GM18868 (cell line): Measurements from ENCODE around the gene GUCA2B.

Experiments
- ATAC-seq: cut with Tn5 transposase; IDR thresholded peaks from one replicate; pipeline ENCODE4 v1.9.1; 2021; ENCODE audit warnings: mild to moderate bottlenecking, moderate library complexity; ENCODE audit not compliant: unreplicated experiment

Gene GUCA2B

DNA sequence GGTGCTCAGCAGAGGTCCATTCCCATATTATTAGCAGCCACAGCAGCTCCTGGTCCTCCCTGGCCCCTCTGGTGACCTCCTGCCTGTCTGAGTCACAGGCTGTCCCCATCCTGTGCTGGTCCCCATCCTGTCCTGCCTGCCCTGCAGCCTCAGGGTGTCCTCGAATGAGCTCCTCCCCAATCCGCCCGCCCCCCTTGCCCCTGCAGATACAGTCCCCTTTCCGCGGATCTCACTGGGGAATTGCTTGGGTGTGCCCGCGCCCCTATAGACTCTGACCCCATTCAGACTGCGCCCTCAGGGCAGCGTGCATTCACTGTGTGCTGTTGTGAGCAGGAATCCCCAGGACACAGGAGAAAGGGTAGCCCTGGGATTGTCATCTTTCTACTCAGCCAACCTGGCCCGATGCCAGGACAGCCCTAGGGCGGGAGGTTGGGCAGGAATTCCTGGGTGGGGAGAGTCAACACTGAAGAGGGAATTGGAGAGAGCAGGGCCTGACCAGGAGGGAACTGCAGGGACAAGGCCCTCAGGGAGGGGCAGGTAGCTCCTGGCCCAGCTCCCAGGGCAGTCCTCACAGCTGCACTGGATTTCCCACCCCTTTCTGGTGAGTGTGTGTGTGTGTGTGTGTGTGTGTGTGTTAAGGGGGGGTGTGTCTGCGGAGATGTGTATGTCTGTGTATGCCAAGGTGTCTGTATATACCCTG lies 12.5 kb downstream of the GUCA2B start:
- ATAC-seq = no peak

- no peak for ATAC-seq
These were observed 14.6 kb downstream of the GUCA2B start for GRCh38 chr1:42167611-42168390.

DNA sequence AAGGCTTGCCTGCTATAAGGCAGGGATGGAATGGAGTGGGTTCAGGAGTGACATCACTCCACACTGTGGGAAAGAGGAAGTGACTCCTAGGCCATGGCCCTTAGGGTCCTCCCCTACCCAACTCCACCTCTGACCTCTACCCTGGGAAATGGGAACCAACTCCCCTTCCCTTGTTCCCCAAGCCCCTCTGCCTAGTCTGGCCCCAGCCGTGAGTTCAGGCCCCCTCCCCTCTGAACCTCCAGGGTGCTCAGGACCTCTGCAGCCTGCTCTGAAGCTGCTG lies 15.1 kb downstream of the GUCA2B start:
- no peak for ATAC-seq

GRCh38 chr1:42168763-42169162 lies 15.6 kb downstream of the GUCA2B start:
- no peak for ATAC-seq

GRCh38 chr1:42170779-42171621 lies 17.8 kb downstream of the GUCA2B start:
- ATAC-seq = no peak

GRCh38 chr1:42171679-42172266 lies 18.6 kb downstream of the GUCA2B start:
- no peak for ATAC-seq

GRCh38 chr1:42172381-42173133 lies 19.3 kb downstream of the GUCA2B start:
- no peak for ATAC-seq

DNA sequence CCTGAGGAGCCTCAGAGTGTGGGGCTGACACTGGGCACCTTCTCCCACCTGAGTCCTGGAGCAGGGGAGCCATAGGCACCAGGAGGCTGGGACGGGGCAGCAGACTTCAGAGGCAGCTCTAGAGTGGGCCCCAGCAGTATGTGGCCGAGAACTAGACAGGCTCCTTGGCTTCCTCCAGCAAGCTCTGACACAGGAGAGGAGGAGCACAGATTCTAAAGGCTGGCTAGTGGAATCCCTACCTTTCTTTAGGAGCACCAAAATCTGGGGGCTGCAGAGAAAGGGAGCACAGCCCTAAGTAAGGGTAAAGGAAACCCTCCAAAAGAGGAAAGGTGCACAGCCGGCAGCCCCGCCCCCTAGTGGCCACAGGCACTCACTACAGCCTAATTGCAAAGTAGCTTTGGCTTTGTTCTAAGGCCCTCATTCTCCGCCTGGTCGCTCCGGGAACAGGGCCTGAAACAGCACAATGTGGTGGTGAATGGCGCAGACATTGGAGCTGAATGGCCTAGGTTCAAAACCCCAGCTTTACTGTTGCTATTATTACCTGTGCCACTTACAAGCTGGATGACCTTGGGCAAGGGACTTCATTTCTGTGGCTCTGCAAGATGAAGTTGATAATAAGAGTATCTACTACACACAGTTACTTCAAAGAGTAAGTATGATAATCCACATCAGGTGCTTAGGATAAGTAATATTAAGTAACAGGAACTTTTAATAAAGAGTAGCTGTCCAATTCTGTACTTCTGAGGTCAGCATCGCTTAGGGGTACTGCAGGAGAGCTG lies 20.1 kb downstream of the GUCA2B start:
- no peak for ATAC-seq

DNA sequence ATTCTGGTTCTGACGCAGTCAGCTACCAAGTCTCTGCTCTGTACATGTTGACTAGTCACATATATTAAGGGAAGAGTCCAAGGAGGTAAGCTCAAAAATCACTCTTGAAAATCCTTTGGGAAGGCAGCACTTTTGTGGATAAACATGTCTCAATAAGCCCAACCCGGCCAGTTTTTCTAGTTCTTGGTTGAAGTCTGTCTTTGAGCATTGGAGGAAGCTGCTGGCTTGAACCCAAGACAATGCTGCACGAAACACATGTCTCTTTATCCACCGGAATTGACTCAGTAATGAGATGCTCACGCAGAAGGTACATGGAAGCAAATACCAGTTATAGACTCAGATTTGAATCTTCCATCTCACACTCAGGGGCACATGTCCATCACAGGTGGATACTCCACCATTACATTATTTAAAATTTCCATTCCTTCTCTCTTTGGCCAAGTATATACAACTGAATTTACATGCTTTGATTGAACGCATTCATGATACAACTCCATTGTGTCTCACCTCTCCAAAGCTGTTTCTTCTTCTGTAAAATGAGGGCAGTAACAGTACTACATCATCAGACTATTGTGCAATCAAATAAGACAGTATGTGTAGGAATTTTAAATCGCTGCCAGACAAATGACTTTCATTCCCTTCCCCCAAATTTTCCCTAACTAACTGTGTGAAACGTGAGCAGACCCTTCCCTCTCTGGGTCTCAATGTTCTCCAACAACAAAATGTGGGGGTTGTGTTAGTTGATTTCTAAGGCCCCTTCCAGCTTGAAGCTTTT lies 20.9 kb downstream of the GUCA2B start:
- no peak for ATAC-seq

- no peak for ATAC-seq
These were observed 22.3 kb downstream of the GUCA2B start for GRCh38 chr1:42175314-42176054.

- ATAC-seq = no peak
These were observed 23.8 kb downstream of the GUCA2B start for GRCh38 chr1:42176902-42177519.

- no peak for ATAC-seq
These were observed 24.4 kb downstream of the GUCA2B start for GRCh38 chr1:42177541-42177981.

DNA sequence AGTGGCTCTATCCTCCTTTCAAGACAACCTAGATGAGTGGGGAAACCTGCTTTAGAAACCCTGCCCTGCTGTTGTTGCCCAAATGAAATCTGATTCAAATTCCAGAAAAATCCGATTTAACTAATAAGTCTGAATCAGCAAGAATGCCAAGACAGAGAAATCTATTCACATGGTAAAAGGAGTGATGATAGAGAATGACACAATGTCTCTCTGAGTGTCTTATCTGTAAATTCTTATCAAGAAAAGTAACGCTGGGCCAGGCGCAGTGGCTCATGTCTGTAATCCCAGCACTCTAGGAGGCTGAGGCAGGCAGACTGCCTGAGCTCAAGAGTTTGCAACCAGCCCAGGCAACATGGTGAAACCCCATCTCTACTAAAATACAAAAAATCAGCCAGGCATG lies 25.0 kb downstream of the GUCA2B start:
- no peak for ATAC-seq

- no peak for ATAC-seq
These were observed 26.1 kb downstream of the GUCA2B start for GRCh38 chr1:42179275-42179674.

- ATAC-seq = no peak
These were observed 26.7 kb downstream of the GUCA2B start for GRCh38 chr1:42179900-42180329.

DNA sequence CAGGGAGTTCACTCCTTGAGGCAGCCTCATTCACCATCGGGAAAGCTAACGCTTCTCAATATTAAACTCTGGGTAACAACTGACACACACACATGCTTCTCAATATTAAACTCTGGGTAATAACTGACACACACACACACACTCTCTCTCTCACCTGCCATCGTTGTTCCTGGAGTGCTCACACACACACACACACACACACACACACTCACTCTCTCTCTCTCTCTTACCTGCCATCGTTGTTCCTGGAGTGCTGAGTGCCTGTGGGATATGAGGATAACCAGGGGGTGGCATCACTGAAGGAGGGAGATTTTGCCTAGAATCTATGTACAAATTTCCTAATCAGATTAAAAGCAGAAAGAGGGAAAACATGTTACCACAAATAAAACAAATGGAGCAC lies 28.5 kb downstream of the GUCA2B start:
- ATAC-seq = no peak

- no peak for ATAC-seq
These were observed 30.2 kb downstream of the GUCA2B start for GRCh38 chr1:42183210-42183956.
